Globus pallidus (tissue), 1 donor: ENCODE data around the gene P2RY12.

Experiments used
- DNase-seq: peaks from one replicate; pipeline ENCODE4 v3.0.0-alpha.2; 2015; ENCODE audit warnings: low spot score

Gene P2RY12

DNA sequence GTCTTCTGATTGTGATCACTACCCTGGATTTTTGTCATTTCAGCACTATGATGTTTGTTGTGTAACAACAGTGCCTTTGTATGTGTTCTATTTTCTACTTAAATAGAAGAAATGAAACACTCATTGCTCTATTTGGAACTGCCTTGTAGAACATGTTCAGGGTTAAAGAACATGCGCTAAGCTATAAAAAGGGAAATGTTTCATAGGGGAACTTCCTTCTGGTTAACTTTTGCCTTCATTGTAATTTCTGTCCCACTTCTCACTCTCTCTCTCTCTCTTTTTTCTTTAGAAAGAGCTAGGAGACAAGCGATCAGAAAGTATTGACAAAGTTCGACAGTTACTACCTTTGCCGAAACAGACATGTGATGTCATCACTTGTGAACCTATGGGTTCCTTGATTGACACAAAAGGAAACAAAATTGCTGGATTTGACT is at the start of gene P2RY12:
TSS of gene P2RY12 (minus strand) at position 13 of the 434 bp plus-strand sequence. CDS start 45,908 bp downstream, outside the sequence.
- DNase-seq = peak; percentile 66

DNA sequence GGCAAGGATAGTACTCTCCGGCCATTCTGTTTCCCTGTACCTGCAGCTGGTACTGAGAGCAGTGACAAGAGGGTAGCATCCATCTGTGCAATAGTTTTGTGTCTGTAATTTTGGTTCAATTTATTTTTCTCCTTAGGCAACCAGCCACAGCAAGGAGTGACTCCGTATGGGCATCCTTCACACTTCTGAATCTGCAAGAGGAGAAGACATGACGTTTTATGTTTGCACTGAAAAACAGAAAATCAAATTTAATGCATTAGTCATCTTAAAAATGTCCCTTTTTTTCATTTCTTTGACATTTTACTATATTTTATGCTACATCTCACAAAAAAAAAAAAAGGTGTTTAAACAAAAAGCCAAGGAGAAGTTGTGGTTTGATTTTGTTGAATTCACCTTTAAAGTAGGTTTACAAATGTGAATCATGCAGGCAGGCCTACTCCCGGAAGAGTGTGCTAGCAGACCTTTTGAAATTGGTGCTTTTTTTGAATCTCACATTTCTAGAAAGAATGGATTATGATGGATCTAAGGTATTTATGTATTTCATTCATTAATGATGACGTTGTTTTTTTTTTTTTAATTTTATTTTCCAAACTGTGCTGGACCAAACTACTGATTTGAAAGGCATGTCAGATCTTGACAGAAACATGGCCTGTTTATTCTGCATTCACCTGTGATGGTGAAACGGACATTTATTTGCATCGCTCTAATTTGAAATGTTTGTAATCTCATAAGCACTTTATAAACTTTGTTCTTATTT is 48.2 kb upstream of the P2RY12 start:
- no peak for DNase-seq

GRCh38 chr3:151431940-151432339 is 47.4 kb upstream of the P2RY12 start:
- no peak for DNase-seq

- DNase-seq = no peak
These were observed 46.4 kb upstream of the P2RY12 start for GRCh38 chr3:151430821-151431484.

DNA sequence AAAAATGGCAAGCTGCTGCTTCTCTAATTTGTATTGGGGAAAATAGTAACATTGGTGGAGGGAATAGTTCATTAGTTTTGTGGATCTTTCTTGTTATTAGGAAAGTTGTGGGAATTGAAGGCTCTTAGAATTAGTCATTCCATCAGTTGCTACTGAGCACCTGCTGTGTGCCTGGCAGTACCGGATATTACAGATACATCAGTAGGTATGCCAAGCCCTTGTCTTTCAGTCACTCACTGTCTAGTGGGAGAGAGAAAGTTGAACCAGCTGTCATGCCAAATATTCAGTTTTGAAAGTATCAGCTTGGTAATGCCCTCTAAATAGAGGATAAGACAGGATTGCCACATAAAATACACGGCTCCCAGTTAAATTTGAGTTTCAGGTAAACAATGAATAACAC is 43.8 kb upstream of the P2RY12 start:
- DNase-seq = no peak

GRCh38 chr3:151426341-151426657 is 41.7 kb upstream of the P2RY12 start:
- DNase-seq = no peak

DNA sequence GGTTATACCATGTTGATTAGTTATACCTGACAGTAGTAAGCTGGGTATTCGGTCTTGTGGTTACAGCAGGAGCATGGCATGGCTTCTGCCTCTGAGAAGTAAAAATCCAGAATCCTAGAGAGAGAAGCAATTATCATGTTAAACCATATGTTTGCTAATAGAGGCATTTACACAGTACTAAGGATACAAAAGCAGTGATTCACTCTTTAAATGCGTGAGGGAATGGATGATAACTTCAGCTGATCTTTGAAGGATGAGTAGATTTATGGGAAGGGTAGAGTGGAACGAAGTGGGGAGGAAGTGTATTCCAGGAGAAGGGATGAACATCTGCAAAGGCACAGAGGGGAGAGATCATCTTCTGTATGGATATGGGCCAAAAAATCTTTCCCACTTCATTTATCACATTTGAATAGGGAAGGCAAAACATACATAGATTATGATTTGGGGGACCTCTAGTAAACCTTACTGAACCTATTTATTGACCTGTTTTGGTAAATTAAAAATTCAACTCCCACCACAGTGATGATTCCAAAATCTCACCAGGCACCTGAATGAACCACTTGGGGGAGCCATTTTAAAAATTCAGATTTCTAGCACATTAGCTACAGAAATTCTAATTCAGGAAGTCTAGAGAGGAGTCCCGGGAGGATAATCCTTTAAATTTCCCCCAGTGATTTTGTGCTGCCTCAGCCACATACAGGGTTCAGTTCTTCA is 41.2 kb upstream of the P2RY12 start:
- no peak for DNase-seq

GRCh38 chr3:151423091-151423490 is 38.5 kb upstream of the P2RY12 start:
- DNase-seq = no peak

DNA sequence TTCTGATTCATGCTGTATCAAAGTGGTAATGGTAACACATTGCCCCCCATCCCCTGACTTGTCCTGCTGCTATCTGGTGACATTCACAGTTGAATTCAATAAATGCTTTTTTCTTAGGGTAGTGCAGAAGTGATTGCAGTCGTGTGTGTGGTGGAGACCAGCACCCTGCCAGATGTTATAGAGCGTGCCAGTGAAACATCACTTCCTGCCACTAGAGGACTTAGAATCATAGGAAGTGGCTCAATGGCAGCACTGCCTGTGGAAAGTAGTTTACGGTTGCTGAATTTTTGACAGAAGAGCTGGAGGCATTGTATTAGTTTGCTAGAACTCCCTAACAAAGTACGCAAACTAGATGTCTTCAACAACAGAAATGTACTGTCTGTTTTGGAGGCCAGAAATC is 37.4 kb upstream of the P2RY12 start:
- DNase-seq = no peak

- DNase-seq = no peak
These were observed 35.3 kb upstream of the P2RY12 start for GRCh38 chr3:151419806-151420205.

DNA sequence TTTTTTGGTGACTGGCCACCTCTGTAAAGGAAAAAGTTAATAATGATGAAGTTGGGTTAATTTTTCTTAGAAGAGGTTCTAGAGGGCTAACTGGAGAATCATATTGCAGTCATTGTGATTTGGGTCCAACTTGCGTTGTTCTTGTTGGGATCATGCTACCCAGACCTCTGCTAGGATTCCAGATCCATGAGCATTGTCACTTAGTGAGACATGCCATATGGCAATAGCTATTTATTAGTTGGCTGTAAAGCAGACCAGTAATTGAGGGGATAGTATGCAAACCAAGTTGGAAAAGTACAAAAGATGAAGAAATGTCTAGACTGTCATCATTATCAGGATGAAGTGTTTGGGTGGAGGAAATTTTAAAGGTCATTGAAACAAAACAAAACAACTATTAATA is 30.7 kb upstream of the P2RY12 start:
- DNase-seq = no peak

- no peak for DNase-seq
These were observed 28.4 kb upstream of the P2RY12 start for GRCh38 chr3:151412989-151413388.

- no peak for DNase-seq
These were observed 26.5 kb upstream of the P2RY12 start for GRCh38 chr3:151410891-151411559.

GRCh38 chr3:151407928-151408327 is 23.4 kb upstream of the P2RY12 start:
- no peak for DNase-seq

DNA sequence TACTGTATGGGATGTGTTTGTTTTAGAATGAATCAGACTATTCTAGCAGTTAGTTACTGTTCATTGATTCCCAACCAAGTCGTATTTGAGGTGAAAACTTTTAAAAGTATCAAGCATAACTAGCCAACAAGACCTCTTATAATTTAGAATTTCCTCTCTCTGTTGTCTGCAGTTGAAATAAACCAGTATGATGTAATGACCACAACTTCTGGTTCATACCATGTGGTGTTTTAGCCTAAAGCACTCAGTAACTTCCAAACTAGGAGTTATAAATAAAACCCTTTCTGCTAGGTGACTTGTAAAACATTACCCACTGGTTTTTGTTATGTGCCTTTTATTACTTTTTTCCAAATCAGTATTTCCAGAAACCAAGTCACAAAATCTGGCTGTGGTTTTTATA is 19.8 kb upstream of the P2RY12 start:
- DNase-seq = no peak

- no peak for DNase-seq
These were observed 18.7 kb upstream of the P2RY12 start for GRCh38 chr3:151403246-151403645.

GRCh38 chr3:151402349-151402748 is 17.8 kb upstream of the P2RY12 start:
- no peak for DNase-seq

DNA sequence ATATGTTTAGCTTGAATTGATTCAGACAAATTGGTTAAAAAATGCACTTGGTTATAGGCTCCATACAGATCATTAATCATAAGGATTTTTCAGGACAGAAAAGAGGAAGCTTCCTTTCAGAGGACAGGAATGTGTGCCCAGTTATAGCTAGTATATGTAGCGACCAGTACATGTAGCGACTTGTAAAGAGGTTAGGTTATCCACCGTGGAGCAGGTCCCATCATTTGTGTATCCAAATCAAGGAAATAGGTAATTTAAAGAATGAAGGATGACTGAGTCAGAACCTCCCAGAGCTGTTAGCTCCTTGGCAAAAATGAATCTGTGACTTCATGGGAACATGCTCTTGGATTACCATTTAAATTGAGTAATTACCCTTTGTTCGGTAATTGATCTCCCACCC is 15.8 kb upstream of the P2RY12 start:
- no peak for DNase-seq

DNA sequence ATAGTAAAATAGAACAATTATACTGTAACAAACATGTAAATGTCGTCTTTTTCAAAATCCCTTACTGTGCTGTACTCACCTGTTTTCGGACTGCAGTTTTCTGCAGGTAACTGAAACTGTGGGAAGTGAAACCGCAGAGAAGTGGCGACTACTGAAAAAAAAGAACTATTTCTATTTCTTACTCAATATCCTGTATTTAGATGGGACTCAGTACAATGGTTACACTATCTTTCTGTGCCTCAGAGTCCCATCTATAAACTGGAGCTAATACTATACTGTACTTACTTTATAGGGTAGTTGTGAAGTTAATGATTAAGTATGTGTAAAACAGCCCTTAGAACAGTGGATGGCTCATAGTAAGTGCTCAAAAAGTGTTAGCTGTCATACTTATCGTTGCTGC is 14.3 kb upstream of the P2RY12 start:
- DNase-seq = no peak

GRCh38 chr3:151395806-151396205 is 11.3 kb upstream of the P2RY12 start:
- no peak for DNase-seq

- DNase-seq = no peak
These were observed 10.1 kb upstream of the P2RY12 start for GRCh38 chr3:151394611-151395010.

DNA sequence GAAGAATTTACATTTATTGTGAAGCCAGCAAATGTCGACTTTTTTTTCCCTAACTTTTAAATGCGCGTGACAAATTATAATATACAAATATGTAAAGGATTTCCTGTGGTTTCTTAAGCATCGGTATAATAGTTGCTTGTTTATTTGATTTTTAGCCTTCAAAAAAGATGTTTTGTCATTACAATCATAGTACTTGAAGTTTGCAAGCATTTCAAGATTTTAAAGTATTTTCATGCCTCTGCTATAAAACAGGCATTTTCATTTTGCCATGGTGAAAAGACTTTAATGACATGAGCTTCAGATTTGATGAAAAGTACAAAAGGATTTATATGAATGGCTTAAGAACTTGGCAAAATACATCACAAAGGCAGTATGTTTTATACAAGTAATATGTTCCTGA is 9.4 kb upstream of the P2RY12 start:
- DNase-seq = no peak
